Esophagus squamous epithelium (tissue), 4 donors: ENCODE measurements around the gene CDT1.

Experiments used
- CTCF ChIP-seq, 6 experiments: fragments of 450-650 bp in 4 of 6; fragments of 200-600 bp in 2 of 6; sonication (generic) in 2 of 6; IDR thresholded peaks; one replicate each; pipeline ENCODE4 v1.5.1; 2016 to 2019; ENCODE audit warnings: antibody characterized with exemption in 6 of 6, mild to moderate bottlenecking in 4 of 6, moderate library complexity in 4 of 6
- POLR2A ChIP-seq, 4 donors: fragments of 450-650 bp; IDR thresholded peaks; one replicate each; pipeline ENCODE4 v1.6.1; 2017; ENCODE audit warnings: antibody characterized with exemption in 4 of 4, mild to moderate bottlenecking in 4 of 4, moderate library complexity in 3 of 4

GRCh38 chr16:88758944-88759244 lies 44.7 kb upstream of the CDT1 start:
- TF ChIP-seq CTCF (IDR thresholded peaks at IDR 0.05) = no peak
- TF ChIP-seq POLR2A (IDR thresholded peaks at IDR 0.05) = no peak
